Thoracic aorta (tissue), 2 donors: Measurements from ENCODE around the gene STIM2. TPM values are rescaled to one million over a fixed set of nuclear protein-coding genes. Genes with fewer than 3 reads are reported as not detected.
"Not testable (repeated sequence)": the region's sequence is repeated elsewhere in the genome, so short reads cannot be mapped to it uniquely, and the experiment has no call there.

Source experiments
- ATAC-seq: fragments of 150-250 bp; one replicate; pipeline ENCODE4 v1.8.0; 2017; ENCODE audit warnings: low read depth; ENCODE audit not compliant: insufficient number of reproducible peaks, low FRiP score
- DNase-seq: peaks from one replicate; pipeline ENCODE4 v3.0.0-alpha.2; 2020; ENCODE audit warnings: low spot score
- H3K27ac ChIP-seq, 2 donors: fragments of 200-600 bp; sonication (generic); 1 replicate in 1 of 2; 2 replicates in 1 of 2; pipeline ENCODE4 v1.5.1; 2016; ENCODE audit warnings: mild to moderate bottlenecking in 2 of 2, moderate library complexity in 2 of 2
- H3K27me3 ChIP-seq: fragments of 200-600 bp; sonication (generic); replicated peaks from 2 replicates; pipeline ENCODE4 v1.6.0; 2016; ENCODE audit warnings: mild to moderate bottlenecking; ENCODE audit not compliant: insufficient read depth
- H3K36me3 ChIP-seq: fragments of 200-600 bp; sonication (generic); one replicate; pipeline ENCODE4 v1.5.1; 2016
- H3K4me1 ChIP-seq, 2 donors: fragments of 200-600 bp; sonication (generic); 1 replicate in 1 of 2; 2 replicates in 1 of 2; pipeline versions ENCODE4 v1.5.1 to v1.6.0; 2016; ENCODE audit warnings: low read depth in 2 of 2, mild to moderate bottlenecking in 1 of 2; ENCODE audit not compliant: control insufficient read depth in 1 of 2
- H3K4me3 ChIP-seq: fragments of 200-600 bp; sonication (generic); 2 replicates; pipeline ENCODE4 v1.5.1; 2016; ENCODE audit warnings: mild to moderate bottlenecking
- H3K9me3 ChIP-seq: fragments of 200-600 bp; sonication (generic); 2 replicates; pipeline ENCODE4 v1.5.1; 2016
- total RNA-seq, 2 donors: library from RNA; depleted of rRNA; stranded (reverse); fragments of >200 nt; gene quantifications; one replicate each; pipeline versions ENCODE4 v1.1.0 to v1.2.3, GENCODE V29; 2016
- TF ChIP-seq, protein P1 (sequence below): fragments of 200-600 bp; sonication (generic); IDR thresholded peaks from one replicate; pipeline ENCODE4 v1.5.1; 2019; ENCODE audit warnings: antibody characterized with exemption

The STIM2 gene
- total RNA-seq, 2 donors from 2014 or later, result 14.3 to 53.3 TPM

DNA sequence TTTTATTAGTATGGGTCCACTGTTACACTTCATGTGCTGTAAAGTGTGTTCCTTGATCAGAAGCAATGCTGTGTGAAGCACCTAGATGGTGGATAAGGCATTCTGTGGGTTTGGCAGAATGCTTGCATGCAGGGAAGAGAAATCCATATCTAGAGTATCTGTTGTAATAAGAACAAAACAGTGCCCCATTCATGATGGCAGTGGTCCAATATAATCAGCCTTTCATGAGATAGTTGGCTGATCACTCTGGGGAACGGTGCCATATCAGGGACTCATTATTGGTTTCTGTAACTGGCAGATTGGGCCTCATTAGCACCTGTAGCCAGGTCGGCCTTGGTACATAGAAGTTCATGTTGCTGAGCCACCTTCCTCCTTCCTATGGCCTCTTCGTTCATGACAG, 28.7 kb downstream of the STIM2 start:
- Histone ChIP-seq H3K36me3 (no peaks in the 10 kb centered on the region), H3K4me1 (no peaks in the 10 kb centered on the region), H3K9me3 (no peaks in the 10 kb centered on the region), H3K27me3 (no peaks in the 10 kb centered on the region), H3K27ac (no peak overlapping the region), H3K4me3 (no peak overlapping the region)
- ATAC-seq (no peak), DNase-seq (no peak)
- TF ChIP-seq, protein P1, sequence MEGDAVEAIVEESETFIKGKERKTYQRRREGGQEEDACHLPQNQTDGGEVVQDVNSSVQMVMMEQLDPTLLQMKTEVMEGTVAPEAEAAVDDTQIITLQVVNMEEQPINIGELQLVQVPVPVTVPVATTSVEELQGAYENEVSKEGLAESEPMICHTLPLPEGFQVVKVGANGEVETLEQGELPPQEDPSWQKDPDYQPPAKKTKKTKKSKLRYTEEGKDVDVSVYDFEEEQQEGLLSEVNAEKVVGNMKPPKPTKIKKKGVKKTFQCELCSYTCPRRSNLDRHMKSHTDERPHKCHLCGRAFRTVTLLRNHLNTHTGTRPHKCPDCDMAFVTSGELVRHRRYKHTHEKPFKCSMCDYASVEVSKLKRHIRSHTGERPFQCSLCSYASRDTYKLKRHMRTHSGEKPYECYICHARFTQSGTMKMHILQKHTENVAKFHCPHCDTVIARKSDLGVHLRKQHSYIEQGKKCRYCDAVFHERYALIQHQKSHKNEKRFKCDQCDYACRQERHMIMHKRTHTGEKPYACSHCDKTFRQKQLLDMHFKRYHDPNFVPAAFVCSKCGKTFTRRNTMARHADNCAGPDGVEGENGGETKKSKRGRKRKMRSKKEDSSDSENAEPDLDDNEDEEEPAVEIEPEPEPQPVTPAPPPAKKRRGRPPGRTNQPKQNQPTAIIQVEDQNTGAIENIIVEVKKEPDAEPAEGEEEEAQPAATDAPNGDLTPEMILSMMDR, result no peak

DNA sequence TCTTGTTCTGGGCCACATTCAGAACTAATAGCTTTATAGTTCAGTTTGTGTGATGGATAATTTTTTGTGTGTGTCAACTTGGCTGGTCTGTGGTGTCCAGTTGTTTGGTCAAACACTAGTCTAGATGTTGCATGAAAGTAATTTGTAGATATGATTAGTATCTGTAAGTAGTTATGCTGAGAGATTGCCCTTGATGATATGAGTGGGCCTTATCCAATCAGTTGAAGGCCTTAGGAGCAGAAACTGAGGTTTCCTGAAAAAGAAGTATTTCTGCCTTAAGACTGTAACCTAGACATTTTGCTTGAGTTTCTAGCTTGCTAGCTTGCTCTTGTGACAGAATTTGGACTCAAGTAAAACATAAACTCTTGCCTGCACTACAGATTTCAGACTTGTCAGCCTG, 30.4 kb downstream of the STIM2 start:
- Histone ChIP-seq H3K4me3 (no peak overlapping the region), H3K27ac (no peak overlapping the region), H3K4me1 (no peaks in the 10 kb centered on the region), H3K9me3 (no peaks in the 10 kb centered on the region), H3K36me3 (no peaks in the 10 kb centered on the region), H3K27me3 (no peaks in the 10 kb centered on the region)
- TF ChIP-seq, protein P1, result no peak
- ATAC-seq, result no peak
- no peak for DNase-seq

DNA sequence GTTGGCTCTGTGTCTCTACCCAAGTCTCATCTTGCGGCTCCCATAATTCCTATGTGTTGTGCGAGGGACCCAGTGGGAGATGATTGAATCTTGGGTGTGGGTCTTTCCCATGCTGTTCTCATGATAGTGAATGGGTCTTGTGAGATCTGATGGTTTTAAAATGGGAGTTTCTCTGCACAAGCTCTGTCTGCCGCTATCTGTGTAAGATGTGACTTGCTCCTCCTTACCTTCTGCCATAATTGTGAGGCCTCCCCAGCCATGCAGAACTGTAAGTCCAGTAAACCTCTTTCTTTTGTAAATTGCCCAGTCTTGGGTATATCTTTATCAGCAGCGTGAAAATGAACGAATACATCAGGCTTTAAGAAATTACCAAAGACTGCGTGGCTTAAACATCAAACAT, 31.2 kb downstream of the STIM2 start:
- Histone ChIP-seq H3K36me3 (no peaks in the 10 kb centered on the region), H3K4me3 (no peak overlapping the region), H3K27me3 (no peaks in the 10 kb centered on the region), H3K9me3 (no peaks in the 10 kb centered on the region), H3K4me1 (no peaks in the 10 kb centered on the region), H3K27ac (no peak overlapping the region)
- ATAC-seq, result no peak
- TF ChIP-seq, protein P1, result no peak
- DNase-seq, result no peak

- TF ChIP-seq, protein P1, result no peak
- Histone ChIP-seq H3K27ac (no peak overlapping the region), H3K4me1 (no peaks in the 10 kb centered on the region), H3K4me3 (no peak overlapping the region), H3K9me3 (no peaks in the 10 kb centered on the region), H3K36me3 (no peaks in the 10 kb centered on the region), H3K27me3 (no peaks in the 10 kb centered on the region)
- DNase-seq, result no peak
- ATAC-seq, result no peak
These were observed 32.0 kb downstream of the STIM2 start for GRCh38 chr4:26892480-26893150.

- TF ChIP-seq, protein P1, result no peak
- DNase-seq (no peak), ATAC-seq (no peak)
- H3K9me3 ChIP-seq, result no peaks in the 10 kb centered on the region
- no peak overlapping the region for H3K4me3 ChIP-seq
- H3K4me1 ChIP-seq, result no peaks in the 10 kb centered on the region
- H3K36me3 ChIP-seq, result no peaks in the 10 kb centered on the region
- H3K27ac ChIP-seq, result no peak overlapping the region
- H3K27me3 ChIP-seq, result no peaks in the 10 kb centered on the region
These were observed 32.9 kb downstream of the STIM2 start for GRCh38 chr4:26893491-26893890.

GRCh38 chr4:26894881-26895280, 34.2 kb downstream of the STIM2 start:
- not testable (repeated sequence) for H3K4me1 ChIP-seq, DNase-seq, H3K4me3 ChIP-seq, H3K27me3 ChIP-seq, H3K27ac ChIP-seq, H3K9me3 ChIP-seq, ATAC-seq, H3K36me3 ChIP-seq
